ENCODE measurements around the gene ARSB.

ARSB gene

DNA sequence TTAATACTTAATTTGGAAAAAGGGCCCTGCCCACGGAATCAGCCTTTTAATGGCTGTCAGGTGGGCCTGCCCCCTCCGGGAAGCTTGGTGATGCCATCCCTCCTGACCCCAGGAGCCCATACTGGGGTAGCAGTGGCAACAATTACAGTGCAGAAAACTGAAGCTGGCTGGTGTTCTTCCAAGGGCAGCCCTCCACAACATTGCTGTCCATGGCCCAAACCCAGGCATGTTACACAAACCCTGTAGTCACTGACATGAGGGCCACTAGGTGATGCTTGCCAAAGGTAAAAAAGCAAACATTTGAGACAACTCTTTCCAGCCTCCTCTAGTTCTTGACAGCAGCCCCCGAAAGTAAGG is 186.5 kb downstream of the ARSB start:
- Histone ChIP-seq H3K27ac (no peak overlapping the region), H3K4me2 (no peak overlapping the region), H3K4me1 (ENCODE audit: low read depth, poor library complexity, severe bottlenecking) (no peaks in the 10 kb centered on the region), H3K36me3 (ENCODE audit: insufficient read depth) (no peaks in the 10 kb centered on the region), H3K27me3 (ENCODE audit: insufficient read depth, low read depth) (no peaks in the 10 kb centered on the region), H4K20me1 (ENCODE audit: insufficient read depth) (no peaks in the 10 kb centered on the region), H3K9ac (no peak overlapping the region), H3K79me2 (ENCODE audit: insufficient read depth, low read depth) (no peaks in the 10 kb centered on the region), H3K4me3 (IDR thresholded peaks at IDR 0.05; ENCODE audit: insufficient read depth, low read depth, low read length) (no peak overlapping the region), H2AFZ (ENCODE audit: low read depth) (no peak overlapping the region)
- TF ChIP-seq, protein P1, sequence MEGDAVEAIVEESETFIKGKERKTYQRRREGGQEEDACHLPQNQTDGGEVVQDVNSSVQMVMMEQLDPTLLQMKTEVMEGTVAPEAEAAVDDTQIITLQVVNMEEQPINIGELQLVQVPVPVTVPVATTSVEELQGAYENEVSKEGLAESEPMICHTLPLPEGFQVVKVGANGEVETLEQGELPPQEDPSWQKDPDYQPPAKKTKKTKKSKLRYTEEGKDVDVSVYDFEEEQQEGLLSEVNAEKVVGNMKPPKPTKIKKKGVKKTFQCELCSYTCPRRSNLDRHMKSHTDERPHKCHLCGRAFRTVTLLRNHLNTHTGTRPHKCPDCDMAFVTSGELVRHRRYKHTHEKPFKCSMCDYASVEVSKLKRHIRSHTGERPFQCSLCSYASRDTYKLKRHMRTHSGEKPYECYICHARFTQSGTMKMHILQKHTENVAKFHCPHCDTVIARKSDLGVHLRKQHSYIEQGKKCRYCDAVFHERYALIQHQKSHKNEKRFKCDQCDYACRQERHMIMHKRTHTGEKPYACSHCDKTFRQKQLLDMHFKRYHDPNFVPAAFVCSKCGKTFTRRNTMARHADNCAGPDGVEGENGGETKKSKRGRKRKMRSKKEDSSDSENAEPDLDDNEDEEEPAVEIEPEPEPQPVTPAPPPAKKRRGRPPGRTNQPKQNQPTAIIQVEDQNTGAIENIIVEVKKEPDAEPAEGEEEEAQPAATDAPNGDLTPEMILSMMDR (conservative IDR thresholded peaks at IDR 0.05; ENCODE audit: low read depth, low read length), result no peak

DNA sequence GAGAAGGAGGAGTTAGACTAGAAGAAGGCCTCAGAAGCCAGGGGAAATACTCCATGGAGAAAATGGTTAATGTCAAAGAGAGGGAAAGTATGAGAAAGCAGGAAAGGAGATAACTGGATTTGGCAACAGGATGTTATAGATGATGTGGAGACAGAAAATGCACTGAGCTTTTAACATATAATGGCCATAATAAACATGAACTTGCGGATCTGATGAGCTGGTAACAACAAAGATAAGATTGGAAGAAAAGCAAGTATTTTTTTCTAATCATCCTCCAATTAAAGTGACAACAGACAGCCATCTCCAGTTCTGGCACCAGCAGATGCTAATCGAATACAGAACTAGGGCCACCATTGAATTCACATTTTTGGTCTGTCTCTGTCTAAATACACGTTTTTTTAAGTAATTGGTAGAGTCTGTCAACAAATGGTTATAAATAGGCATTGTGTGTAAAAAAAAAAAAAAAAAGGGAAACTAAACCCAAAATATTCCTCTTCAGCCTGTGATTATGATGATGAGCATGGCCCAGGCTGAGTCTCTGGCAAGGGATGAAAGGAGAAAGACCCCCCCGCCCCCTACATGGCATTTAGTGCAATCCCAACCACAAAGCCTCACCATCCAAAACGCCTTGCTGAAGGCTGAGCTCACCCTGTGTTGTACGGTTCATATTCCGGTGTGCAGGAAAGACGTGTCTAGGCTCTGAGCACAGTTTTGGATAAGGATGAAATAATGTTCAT is 187.0 kb downstream of the ARSB start:
- Histone ChIP-seq H3K27ac (no peak overlapping the region), H3K36me3 (ENCODE audit: insufficient read depth) (no peaks in the 10 kb centered on the region)

DNA sequence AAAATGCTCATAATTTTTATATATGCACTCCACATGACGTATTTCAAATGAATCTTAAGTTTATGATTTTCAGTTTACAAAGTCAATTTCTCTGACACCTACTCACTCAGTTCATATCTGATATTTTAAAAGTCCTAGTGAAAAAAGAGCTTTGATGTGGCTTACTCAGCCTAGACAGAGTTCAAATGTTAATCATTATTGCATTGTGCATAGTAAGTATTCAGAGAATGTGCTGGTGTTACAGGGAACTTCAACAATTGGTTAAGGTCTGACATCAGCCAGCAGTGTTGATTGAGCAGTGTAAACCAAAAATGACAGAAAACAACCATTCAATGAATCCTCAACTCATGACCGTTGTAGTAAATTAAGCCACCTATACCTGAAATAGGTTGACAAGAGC is 189.4 kb downstream of the ARSB start:
- no peaks in the 10 kb centered on the region for H3K79me2 ChIP-seq (ENCODE audit: insufficient read depth, low read depth)
- no peak overlapping the region for H3K27ac ChIP-seq

More for the DNA sequence above, 187.0 kb downstream of the ARSB start:
- no peak overlapping the region for H3K9ac ChIP-seq
- no peaks in the 10 kb centered on the region for H4K20me1 ChIP-seq (ENCODE audit: insufficient read depth)
- no peaks in the 10 kb centered on the region for H3K4me1 ChIP-seq (ENCODE audit: low read depth, poor library complexity, severe bottlenecking)
- H3K79me2 ChIP-seq (ENCODE audit: insufficient read depth, low read depth), result no peaks in the 10 kb centered on the region
- H3K27me3 ChIP-seq (ENCODE audit: insufficient read depth, low read depth), result no peaks in the 10 kb centered on the region
- no peak overlapping the region for H3K4me2 ChIP-seq
- TF ChIP-seq, protein P1 (conservative IDR thresholded peaks at IDR 0.05; ENCODE audit: low read depth, low read length), result no peak
- H3K4me3 ChIP-seq (IDR thresholded peaks at IDR 0.05; ENCODE audit: insufficient read depth, low read depth, low read length), result no peak overlapping the region
- H2AFZ ChIP-seq (ENCODE audit: low read depth), result no peak overlapping the region

DNA sequence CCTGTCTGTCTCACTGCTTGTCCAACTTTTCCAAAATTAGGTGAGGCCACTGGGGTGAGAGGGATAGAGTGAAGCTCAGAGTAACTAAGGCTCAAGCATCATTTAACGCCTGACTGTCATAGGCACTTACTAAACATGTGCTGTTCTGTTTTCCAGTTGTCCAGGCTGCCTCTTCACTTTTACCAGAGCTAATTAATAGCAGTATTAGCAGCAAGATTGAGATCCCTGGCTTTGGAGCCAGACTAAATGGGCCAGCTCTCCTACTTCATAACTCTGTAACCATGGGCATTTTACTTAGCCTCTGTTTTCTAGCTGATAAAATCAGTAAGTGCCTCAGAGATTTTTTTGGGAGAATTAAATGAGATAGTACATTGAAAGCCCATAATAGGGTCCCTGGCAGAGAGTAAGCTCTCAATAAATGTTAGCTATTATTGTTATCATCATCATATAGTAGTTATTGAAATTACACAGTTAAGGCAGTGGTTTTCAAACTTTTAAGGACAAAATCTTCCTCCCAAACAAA is 190.4 kb downstream of the ARSB start:
- H3K4me3 ChIP-seq (IDR thresholded peaks at IDR 0.05; ENCODE audit: insufficient read depth, low read depth, low read length), result no peak overlapping the region
- no peak overlapping the region for H3K27ac ChIP-seq
- no peaks in the 10 kb centered on the region for H4K20me1 ChIP-seq (ENCODE audit: insufficient read depth)
- H3K36me3 ChIP-seq (ENCODE audit: insufficient read depth), result no peaks in the 10 kb centered on the region
- no peaks in the 10 kb centered on the region for H3K4me1 ChIP-seq (ENCODE audit: low read depth, poor library complexity, severe bottlenecking)
- H3K9ac ChIP-seq, result no peak overlapping the region
- H3K27me3 ChIP-seq (ENCODE audit: insufficient read depth, low read depth), result no peaks in the 10 kb centered on the region
- no peak overlapping the region for H2AFZ ChIP-seq (ENCODE audit: low read depth)
- H3K79me2 ChIP-seq (ENCODE audit: insufficient read depth, low read depth), result no peaks in the 10 kb centered on the region
- no peak overlapping the region for H3K4me2 ChIP-seq
- TF ChIP-seq, protein P1 (conservative IDR thresholded peaks at IDR 0.05; ENCODE audit: low read depth, low read length), result no peak

More for the DNA sequence above, 189.4 kb downstream of the ARSB start:
- H3K4me3 ChIP-seq (IDR thresholded peaks at IDR 0.05; ENCODE audit: insufficient read depth, low read depth, low read length), result no peak overlapping the region
- no peak overlapping the region for H3K4me2 ChIP-seq
- TF ChIP-seq, protein P1 (conservative IDR thresholded peaks at IDR 0.05; ENCODE audit: low read depth, low read length), result no peak
- no peaks in the 10 kb centered on the region for H3K27me3 ChIP-seq (ENCODE audit: insufficient read depth, low read depth)
- H3K9ac ChIP-seq, result no peak overlapping the region
- no peaks in the 10 kb centered on the region for H3K4me1 ChIP-seq (ENCODE audit: low read depth, poor library complexity, severe bottlenecking)
- H2AFZ ChIP-seq (ENCODE audit: low read depth), result no peak overlapping the region
- H4K20me1 ChIP-seq (ENCODE audit: insufficient read depth), result no peaks in the 10 kb centered on the region
- no peaks in the 10 kb centered on the region for H3K36me3 ChIP-seq (ENCODE audit: insufficient read depth)
